PC-3 (cell line): ENCODE measurements around the gene WDR86. TPM values are rescaled to one million over a fixed set of nuclear protein-coding genes. Genes with fewer than 3 reads are reported as not detected.

Experiments used
- ATAC-seq: fragments of 200-7000 bp; cut with Tn5 transposase; 2 replicates; pipeline ENCODE4 v1.9.1; 2020; ENCODE audit warnings: mild to moderate bottlenecking, moderate library complexity
- BruUV-seq: library from RNA; stranded (reverse); fragments of 400-500 nt; replicated peaks from 2 replicates; lab custom pipeline; 2021; lab: Mats Ljungman, UMichigan
- CTCF ChIA-PET: fragments of 300-600 bp; sonication (Branson Sonifier 250); formaldehyde crosslinking; loops from one replicate; lab custom pipeline; 2022; ENCODE audit warnings: antibody characterized with exemption; lab: Charles Lee
- POLR2A ChIA-PET: fragments of 300-600 bp; sonication (Branson Sonifier 250); formaldehyde crosslinking; loops from one replicate; lab custom pipeline; 2022; ENCODE audit warnings: antibody characterized with exemption; ENCODE audit not compliant: unreplicated experiment; lab: Charles Lee
- DNase-seq: peaks from one replicate; pipeline ENCODE4 v3.0.0-alpha.2; 2015
- H2AFZ ChIP-seq: fragments of 300-600 bp; sonication (generic); 2 replicates; pipeline ENCODE4 v1.6.0; 2016; ENCODE audit warnings: antibody characterized with exemption, low read length
- H3F3A ChIP-seq: fragments of 300-600 bp; sonication (generic); one replicate; pipeline ENCODE4 v1.6.0; 2017; ENCODE audit warnings: antibody characterized with exemption, low read length, control low read depth, mild to moderate bottlenecking; ENCODE audit not compliant: unreplicated experiment
- H3K27ac ChIP-seq: fragments of 300-600 bp; sonication (generic); 2 replicates; pipeline ENCODE4 v1.5.1; 2016; ENCODE audit warnings: mild to moderate bottlenecking, low read length
- H3K27me3 ChIP-seq: fragments of 300-600 bp; sonication (generic); 2 replicates; pipeline ENCODE4 v1.6.1; 2016; ENCODE audit warnings: low read length, mixed read lengths
- H3K36me3 ChIP-seq: fragments of 300-600 bp; sonication (generic); 2 replicates; pipeline ENCODE4 v1.6.1; 2016; ENCODE audit warnings: low read depth, mixed run types, low read length, mixed read lengths
- H3K4me1 ChIP-seq: fragments of 300-600 bp; sonication (generic); 2 replicates; pipeline ENCODE4 v1.5.1; 2016; ENCODE audit warnings: low read length; ENCODE audit not compliant: insufficient read depth
- H3K4me2 ChIP-seq: fragments of 300-600 bp; sonication (generic); 2 replicates; pipeline ENCODE4 v1.6.0; 2016; ENCODE audit warnings: low read length
- H3K4me3 ChIP-seq: fragments of 300-600 bp; sonication (generic); 2 replicates; pipeline ENCODE4 v1.5.1; 2016; ENCODE audit warnings: mild to moderate bottlenecking, low read length, mixed read lengths
- H3K79me2 ChIP-seq: fragments of 300-600 bp; sonication (generic); 2 replicates; pipeline ENCODE4 v1.6.1; 2017; ENCODE audit warnings: low read length, mixed read lengths
- H3K9ac ChIP-seq: fragments of 300-600 bp; sonication (generic); 2 replicates; pipeline ENCODE4 v1.6.0; 2016; ENCODE audit warnings: mild to moderate bottlenecking, low read length
- H3K9me2 ChIP-seq: fragments of 300-600 bp; sonication (generic); replicated peaks from 2 replicates; pipeline ENCODE4 v1.6.1; 2016; ENCODE audit warnings: mixed run types, low read length, mixed read lengths
- H3K9me3 ChIP-seq: fragments of 300-600 bp; sonication (generic); 2 replicates; pipeline ENCODE4 v1.6.1; 2016; ENCODE audit warnings: low read length, mixed read lengths
- H4K20me1 ChIP-seq: fragments of 300-600 bp; sonication (generic); 2 replicates; pipeline ENCODE4 v1.6.1; 2016; ENCODE audit warnings: low read length, mixed read lengths
- CTCF ChIP-seq: fragments of 300-600 bp; sonication (generic); conservative IDR thresholded peaks from 2 replicates; pipeline ENCODE4 v1.5.1; 2017; ENCODE audit warnings: antibody characterized with exemption, low read depth, mild to moderate bottlenecking, low read length
- EZH2 ChIP-seq: fragments of 300-600 bp; sonication (generic); IDR thresholded peaks from one replicate; pipeline ENCODE4 v1.6.1; 2017; ENCODE audit warnings: antibody characterized with exemption, mild to moderate bottlenecking, low read length; ENCODE audit not compliant: unreplicated experiment
- EZH2phosphoT487 ChIP-seq: fragments of 300-600 bp; sonication (generic); IDR thresholded peaks from 2 replicates; pipeline ENCODE4 v1.6.1; 2018; ENCODE audit warnings: mild to moderate bottlenecking, antibody characterized with exemption, low read length, borderline replicate concordance
- intact Hi-C: fragments of 100-400 bp; cut with micrococcal nuclease; formaldehyde crosslinking; loops from 2 replicates; pipeline ENCODE4 v1.9.0; 2023
- total RNA-seq: library from RNA; depleted of rRNA; stranded (reverse); fragments of >200 nt; gene quantifications from 2 replicates; pipeline ENCODE4 v1.2.3, GENCODE V29; 2014

Gene WDR86
- total RNA-seq, 1 experiment from 2014 or later, result not detected

GRCh38 chr7:151352512-151352911 is 57.3 kb downstream of the WDR86 start:
- no peaks in the 10 kb centered on the region for H3F3A ChIP-seq
- ATAC-seq (no peak), DNase-seq (no peak)
- H3K9me3 ChIP-seq, result no peaks in the 10 kb centered on the region
- H3K27me3 ChIP-seq, result no peaks in the 10 kb centered on the region
- ChIA-PET CTCF (no interaction called here), POLR2A (no interaction called here)
- peaks cover 40% of the 10 kb centered on the region for H3K36me3 ChIP-seq
- no peak overlapping the region for H3K9ac ChIP-seq
- no peaks in the 10 kb centered on the region for H3K79me2 ChIP-seq
- no peaks in the 10 kb centered on the region for H3K4me1 ChIP-seq
- H3K4me2 ChIP-seq, result no peak overlapping the region
- no peak overlapping the region for H3K4me3 ChIP-seq
- H3K27ac ChIP-seq, result no peak overlapping the region
- no peaks in the 10 kb centered on the region for H4K20me1 ChIP-seq
- TF ChIP-seq CTCF (no peak), EZH2phosphoT487 (no peak)
- no peaks in the 10 kb centered on the region for H3K9me2 ChIP-seq
- BruUV-seq, result no TSS peak
- intact Hi-C loops, result no loop called here
- H2AFZ ChIP-seq, result no peak overlapping the region

GRCh38 chr7:151351967-151352366 is 57.9 kb downstream of the WDR86 start:
- H3K36me3 ChIP-seq, result peaks cover 40% of the 10 kb centered on the region
- H3K4me1 ChIP-seq, result no peaks in the 10 kb centered on the region
- DNase-seq, result no peak
- ChIA-PET CTCF (no interaction called here), POLR2A (no interaction called here)
- no peaks in the 10 kb centered on the region for H3K9me3 ChIP-seq
- no peak overlapping the region for H2AFZ ChIP-seq
- no peaks in the 10 kb centered on the region for H3K79me2 ChIP-seq
- no TSS peak for BruUV-seq
- H3K9me2 ChIP-seq, result no peaks in the 10 kb centered on the region
- H3K4me2 ChIP-seq, result no peak overlapping the region
- no peak for TF ChIP-seq EZH2phosphoT487
- TF ChIP-seq CTCF, result no peak
- no peak for TF ChIP-seq EZH2
- intact Hi-C loops, result no loop called here
- no peak for ATAC-seq
- no peaks in the 10 kb centered on the region for H3K27me3 ChIP-seq
- no peak overlapping the region for H3K4me3 ChIP-seq
- H4K20me1 ChIP-seq, result no peaks in the 10 kb centered on the region
- no peaks in the 10 kb centered on the region for H3F3A ChIP-seq
- H3K27ac ChIP-seq, result no peak overlapping the region
- H3K9ac ChIP-seq, result no peak overlapping the region

GRCh38 chr7:151351027-151351426 is 58.8 kb downstream of the WDR86 start:
- CTCF ChIA-PET, result no interaction called here
- BruUV-seq, result no TSS peak
- intact Hi-C loops, result no loop called here

More at GRCh38 chr7:151351027-151351426, 58.8 kb downstream of the WDR86 start:
- ATAC-seq (no peak), DNase-seq (no peak)
- Histone ChIP-seq H3K27ac (no peak overlapping the region), H2AFZ (no peak overlapping the region), H3K9me2 (no peaks in the 10 kb centered on the region), H3F3A (no peaks in the 10 kb centered on the region), H3K36me3 (peaks cover 45% of the 10 kb centered on the region), H3K9me3 (no peaks in the 10 kb centered on the region), H3K4me2 (no peak overlapping the region), H3K79me2 (no peaks in the 10 kb centered on the region), H3K27me3 (no peaks in the 10 kb centered on the region), H3K9ac (no peak overlapping the region), H3K4me3 (no peak overlapping the region), H4K20me1 (no peaks in the 10 kb centered on the region), H3K4me1 (peaks cover 4% of the 10 kb centered on the region)
- TF ChIP-seq EZH2, result no peak
- no peak for TF ChIP-seq EZH2phosphoT487
- peak; percentile 49 for TF ChIP-seq CTCF
- POLR2A ChIA-PET, result no interaction called here
